GM12878 (cell line): ENCODE measurements around the gene NDUFC2. TPM values are rescaled to one million over a fixed set of nuclear protein-coding genes. Genes with fewer than 3 reads are reported as not detected.

Experiments used
- BACH1 ChIP-seq: fragments of 450-650 bp; IDR thresholded peaks from 2 replicates; pipeline ENCODE4 v1.6.1; 2017; ENCODE audit warnings: mild to moderate bottlenecking, borderline replicate concordance
- BHLHE40 ChIP-seq, 2 experiments: fragments of 450-650 bp in 1 of 2; IDR thresholded peaks; 2 replicates each; pipeline ENCODE4 v1.6.1; 2011 to 2017; ENCODE audit warnings: low read depth in 2 of 2, borderline replicate concordance in 1 of 2, improper control_type of control experiment in 1 of 2, low read length in 1 of 2, mild to moderate bottlenecking in 1 of 2
- CBX3 ChIP-seq: fragments of 200-600 bp; sonication (generic); IDR thresholded peaks from 2 replicates; pipeline ENCODE4 v1.6.1; 2016; ENCODE audit warnings: low read depth, borderline replicate concordance
- DPF2 ChIP-seq: fragments of 450-650 bp; IDR thresholded peaks from 2 replicates; pipeline ENCODE4 v1.6.1; 2017; ENCODE audit warnings: mild to moderate bottlenecking
- EZH2 ChIP-seq: IDR thresholded peaks from 2 replicates; pipeline ENCODE4 v1.6.1; 2012; ENCODE audit warnings: low read depth, mild to moderate bottlenecking, control low read depth, inconsistent platforms, low read length, borderline replicate concordance; ENCODE audit not compliant: control insufficient read depth
- JUND ChIP-seq: IDR thresholded peaks from 2 replicates; pipeline ENCODE4 v1.6.1; 2012; ENCODE audit warnings: low read depth, mild to moderate bottlenecking, low read length, improper control_type of control experiment, moderate library complexity
- KLF5 ChIP-seq: fragments of 450-650 bp; IDR thresholded peaks from 2 replicates; pipeline ENCODE4 v1.6.1; 2014; ENCODE audit warnings: mild to moderate bottlenecking; ENCODE audit not compliant: partially characterized antibody
- MEF2A ChIP-seq: IDR thresholded peaks from 2 replicates; pipeline ENCODE4 v1.6.1; 2011; ENCODE audit warnings: low read depth, mild to moderate bottlenecking, low read length, moderate library complexity; ENCODE audit not compliant: insufficient read depth
- MYB ChIP-seq: fragments of 150-350 bp; IDR thresholded peaks from 2 replicates; pipeline ENCODE4 v1.6.1; 2014; ENCODE audit warnings: mild to moderate bottlenecking, low read depth, low read length, borderline replicate concordance
- MYC ChIP-seq: IDR thresholded peaks from 2 replicates; pipeline ENCODE4 v1.6.1; 2011; ENCODE audit warnings: mild to moderate bottlenecking, low read length, moderate library complexity, inconsistent platforms; ENCODE audit not compliant: insufficient read depth, insufficient replicate concordance, insufficient read length, severe bottlenecking
- NR2C1 ChIP-seq: fragments of 450-650 bp; IDR thresholded peaks from 2 replicates; pipeline ENCODE4 v1.6.1; 2017; ENCODE audit warnings: antibody characterized with exemption, mild to moderate bottlenecking, moderate library complexity
- NRF1 ChIP-seq: conservative IDR thresholded peaks from 2 replicates; pipeline ENCODE4 v1.6.1; 2011; ENCODE audit warnings: mild to moderate bottlenecking, low read depth, low read length, improper control_type of control experiment
- POU2F2 ChIP-seq: IDR thresholded peaks from 3 replicates; pipeline ENCODE4 v1.6.1; 2011; ENCODE audit warnings: low read depth, mild to moderate bottlenecking, low read length, borderline replicate concordance
- RAD51 ChIP-seq: fragments of 450-650 bp; IDR thresholded peaks from 2 replicates; pipeline ENCODE4 v1.6.1; 2016; ENCODE audit warnings: moderate library complexity, mild to moderate bottlenecking, inconsistent platforms
- SIN3A ChIP-seq: IDR thresholded peaks from 2 replicates; pipeline ENCODE4 v1.6.1; 2012; ENCODE audit warnings: low read depth, low read length, improper control_type of control experiment
- SMAD5 ChIP-seq: IDR thresholded peaks from 2 replicates; pipeline ENCODE4 v1.6.1; 2016; ENCODE audit warnings: antibody characterized with exemption, low read depth
- SPI1 ChIP-seq: IDR thresholded peaks from 2 replicates; pipeline ENCODE4 v1.6.1; 2011; ENCODE audit warnings: low read depth, mild to moderate bottlenecking, low read length, moderate library complexity, borderline replicate concordance; ENCODE audit not compliant: insufficient read depth
- SUZ12 ChIP-seq: fragments of 200-600 bp; sonication (generic); IDR thresholded peaks from one replicate; pipeline ENCODE4 v1.6.1; 2018; ENCODE audit warnings: antibody characterized with exemption, mild to moderate bottlenecking; ENCODE audit not compliant: unreplicated experiment
- TAF1 ChIP-seq: IDR thresholded peaks from 2 replicates; pipeline ENCODE4 v1.6.1; 2011; ENCODE audit warnings: mild to moderate bottlenecking, low read depth, low read length, borderline replicate concordance
- TCF3 ChIP-seq: IDR thresholded peaks from 2 replicates; pipeline ENCODE4 v1.6.1; 2012; ENCODE audit warnings: low read depth, mild to moderate bottlenecking, low read length, borderline replicate concordance; ENCODE audit not compliant: insufficient read depth
- ZNF274 ChIP-seq: IDR thresholded peaks from one replicate; pipeline ENCODE4 v1.8.0; 2011; ENCODE audit not compliant: insufficient read length, insufficient read depth
- ZZZ3 ChIP-seq: IDR thresholded peaks from 2 replicates; pipeline ENCODE4 v1.6.1; 2011; ENCODE audit warnings: low read depth; ENCODE audit not compliant: control insufficient read depth, insufficient read length
- polyA plus RNA-seq, 11 experiments: library from polyadenylated mRNA; depleted of rRNA in 4 of 11; unstranded in 6 of 11; stranded (reverse) in 5 of 11; fragments of >200 nt; fragmentation: Nextera tagmentation in 4 of 11; fragmentation: Illumina TruSeq in 1 of 11; extraction: Ambion mirVana in 4 of 11; extraction: Trizol in 1 of 11; gene quantifications; 1 replicate in 1 of 11; 2 replicates in 10 of 11; pipeline versions ENCODE4 v1.2.1 to v1.2.3, GENCODE V29; 2011 to 2016; ENCODE audit warnings: inconsistent platforms in 2 of 11, missing spikeins in 2 of 11, low read depth in 1 of 11
- total RNA-seq, 4 experiments: library from RNA; depleted of rRNA in 3 of 4; stranded (reverse); fragments of >200 nt in 3 of 4; fragmentation: Illumina TruSeq in 1 of 4; extraction: Trizol in 1 of 4; gene quantifications; 2 replicates each; pipeline versions ENCODE4 v1.2.1 to v1.2.3, GENCODE V29; 2013 to 2021
- TF ChIP-seq, protein P1 (sequence below): fragments of 450-650 bp; IDR thresholded peaks from 2 replicates; pipeline ENCODE4 v1.6.1; 2017; ENCODE audit warnings: antibody characterized with exemption, mild to moderate bottlenecking, moderate library complexity
- TF ChIP-seq, protein P2 (sequence below): fragments of 450-650 bp; IDR thresholded peaks from 2 replicates; pipeline ENCODE4 v1.6.1; 2017; ENCODE audit warnings: mild to moderate bottlenecking, moderate library complexity

Gene NDUFC2
- total and polyA plus RNA-seq, 10 of the 15 experiments (the other 5 are each of a cell fraction or from before 2014, with no cell fraction given), result 103 to 529 (median 192) TPM

DNA sequence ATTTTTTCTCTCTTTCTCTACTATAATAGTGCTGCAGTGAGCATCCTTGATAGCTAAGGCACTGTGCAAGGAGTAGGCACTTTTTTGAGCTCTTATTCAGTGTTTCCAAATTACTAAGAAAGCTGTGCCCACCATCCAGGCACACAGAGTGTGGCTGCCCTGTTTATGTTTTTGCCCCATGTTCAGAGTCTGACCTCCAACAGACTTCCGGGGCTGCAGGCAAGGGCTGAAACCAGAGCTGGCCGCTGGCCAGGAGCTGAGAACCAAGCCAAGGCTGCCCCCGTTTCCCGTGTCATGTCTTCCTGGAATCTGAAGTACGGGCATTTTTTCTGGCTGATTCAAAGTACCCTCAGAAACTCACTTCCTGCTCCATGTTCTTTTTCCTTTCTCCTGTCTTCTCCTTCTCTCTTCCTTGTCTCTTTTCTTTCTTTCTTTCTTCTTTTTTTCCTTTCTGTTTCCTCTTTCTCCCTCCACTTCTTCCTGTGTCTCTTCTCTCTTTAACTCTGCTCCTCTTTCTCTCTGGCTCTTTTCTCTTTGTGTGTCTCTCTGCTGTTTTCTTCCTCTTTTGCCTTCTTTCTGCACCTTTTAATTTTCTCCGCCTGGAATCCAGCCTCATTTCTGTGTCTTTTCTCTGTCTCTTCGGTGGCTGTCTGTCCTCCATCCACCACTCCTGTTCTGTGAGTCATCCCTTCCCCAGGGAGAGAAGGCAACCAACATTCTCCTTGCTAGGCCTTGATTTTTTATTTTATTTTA is 39.6 kb downstream of the NDUFC2 start (continued):
- TF ChIP-seq NR2C1 (no peak), SPI1 (no peak), RAD51 (no peak), JUND (no peak), CBX3 (no peak), MEF2A (no peak), TAF1 (no peak), EZH2 (no peak), SIN3A (no peak), MYB (no peak), BHLHE40 (IDR thresholded peaks at IDR 0.05; ENCODE audit: borderline replicate concordance in 1 of 2, low read depth in 2 of 2, low read length in 1 of 2) (no peak), ZZZ3 (no peak), ZNF274 (no peak), NRF1 (no peak), POU2F2 (no peak), SMAD5 (no peak), BACH1 (no peak), MYC (no peak), KLF5 (no peak), SUZ12 (no peak), DPF2 (no peak), TCF3 (no peak)
- TF ChIP-seq, protein P1, sequence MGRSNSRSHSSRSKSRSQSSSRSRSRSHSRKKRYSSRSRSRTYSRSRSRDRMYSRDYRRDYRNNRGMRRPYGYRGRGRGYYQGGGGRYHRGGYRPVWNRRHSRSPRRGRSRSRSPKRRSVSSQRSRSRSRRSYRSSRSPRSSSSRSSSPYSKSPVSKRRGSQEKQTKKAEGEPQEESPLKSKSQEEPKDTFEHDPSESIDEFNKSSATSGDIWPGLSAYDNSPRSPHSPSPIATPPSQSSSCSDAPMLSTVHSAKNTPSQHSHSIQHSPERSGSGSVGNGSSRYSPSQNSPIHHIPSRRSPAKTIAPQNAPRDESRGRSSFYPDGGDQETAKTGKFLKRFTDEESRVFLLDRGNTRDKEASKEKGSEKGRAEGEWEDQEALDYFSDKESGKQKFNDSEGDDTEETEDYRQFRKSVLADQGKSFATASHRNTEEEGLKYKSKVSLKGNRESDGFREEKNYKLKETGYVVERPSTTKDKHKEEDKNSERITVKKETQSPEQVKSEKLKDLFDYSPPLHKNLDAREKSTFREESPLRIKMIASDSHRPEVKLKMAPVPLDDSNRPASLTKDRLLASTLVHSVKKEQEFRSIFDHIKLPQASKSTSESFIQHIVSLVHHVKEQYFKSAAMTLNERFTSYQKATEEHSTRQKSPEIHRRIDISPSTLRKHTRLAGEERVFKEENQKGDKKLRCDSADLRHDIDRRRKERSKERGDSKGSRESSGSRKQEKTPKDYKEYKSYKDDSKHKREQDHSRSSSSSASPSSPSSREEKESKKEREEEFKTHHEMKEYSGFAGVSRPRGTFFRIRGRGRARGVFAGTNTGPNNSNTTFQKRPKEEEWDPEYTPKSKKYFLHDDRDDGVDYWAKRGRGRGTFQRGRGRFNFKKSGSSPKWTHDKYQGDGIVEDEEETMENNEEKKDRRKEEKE, result no peak
- TF ChIP-seq, protein P2, sequence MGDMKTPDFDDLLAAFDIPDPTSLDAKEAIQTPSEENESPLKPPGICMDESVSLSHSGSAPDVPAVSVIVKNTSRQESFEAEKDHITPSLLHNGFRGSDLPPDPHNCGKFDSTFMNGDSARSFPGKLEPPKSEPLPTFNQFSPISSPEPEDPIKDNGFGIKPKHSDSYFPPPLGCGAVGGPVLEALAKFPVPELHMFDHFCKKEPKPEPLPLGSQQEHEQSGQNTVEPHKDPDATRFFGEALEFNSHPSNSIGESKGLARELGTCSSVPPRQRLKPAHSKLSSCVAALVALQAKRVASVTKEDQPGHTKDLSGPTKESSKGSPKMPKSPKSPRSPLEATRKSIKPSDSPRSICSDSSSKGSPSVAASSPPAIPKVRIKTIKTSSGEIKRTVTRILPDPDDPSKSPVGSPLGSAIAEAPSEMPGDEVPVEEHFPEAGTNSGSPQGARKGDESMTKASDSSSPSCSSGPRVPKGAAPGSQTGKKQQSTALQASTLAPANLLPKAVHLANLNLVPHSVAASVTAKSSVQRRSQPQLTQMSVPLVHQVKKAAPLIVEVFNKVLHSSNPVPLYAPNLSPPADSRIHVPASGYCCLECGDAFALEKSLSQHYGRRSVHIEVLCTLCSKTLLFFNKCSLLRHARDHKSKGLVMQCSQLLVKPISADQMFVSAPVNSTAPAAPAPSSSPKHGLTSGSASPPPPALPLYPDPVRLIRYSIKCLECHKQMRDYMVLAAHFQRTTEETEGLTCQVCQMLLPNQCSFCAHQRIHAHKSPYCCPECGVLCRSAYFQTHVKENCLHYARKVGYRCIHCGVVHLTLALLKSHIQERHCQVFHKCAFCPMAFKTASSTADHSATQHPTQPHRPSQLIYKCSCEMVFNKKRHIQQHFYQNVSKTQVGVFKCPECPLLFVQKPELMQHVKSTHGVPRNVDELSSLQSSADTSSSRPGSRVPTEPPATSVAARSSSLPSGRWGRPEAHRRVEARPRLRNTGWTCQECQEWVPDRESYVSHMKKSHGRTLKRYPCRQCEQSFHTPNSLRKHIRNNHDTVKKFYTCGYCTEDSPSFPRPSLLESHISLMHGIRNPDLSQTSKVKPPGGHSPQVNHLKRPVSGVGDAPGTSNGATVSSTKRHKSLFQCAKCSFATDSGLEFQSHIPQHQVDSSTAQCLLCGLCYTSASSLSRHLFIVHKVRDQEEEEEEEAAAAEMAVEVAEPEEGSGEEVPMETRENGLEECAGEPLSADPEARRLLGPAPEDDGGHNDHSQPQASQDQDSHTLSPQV, result no peak
